K562 (cell line): ENCODE data around the gene ZNF346. TPM values are rescaled to one million over a fixed set of nuclear protein-coding genes. Genes with fewer than 3 reads are reported as not detected.

Experiments used
- ATF1 ChIP-seq, 2 experiments: fragments of 450-650 bp in 1 of 2; IDR thresholded peaks; 2 replicates each; pipeline ENCODE4 v1.6.1; 2016; ENCODE audit warnings: missing compliant biosample characterization in 1 of 2, missing genetic modification characterization in 1 of 2
- CXXC5 ChIP-seq: fragments of 250-450 bp; sonication (Bioruptor Pico); IDR thresholded peaks from 2 replicates; pipeline ENCODE4 v1.8.0; 2022; ENCODE audit warnings: inconsistent platforms, mild to moderate bottlenecking, moderate library complexity
- ETV1 ChIP-seq: fragments of 450-650 bp; conservative IDR thresholded peaks from 2 replicates; pipeline ENCODE4 v1.6.1; 2016; ENCODE audit warnings: missing genetic modification characterization, control low read depth, low read depth, missing compliant biosample characterization
- GABPB2 ChIP-seq: fragments of 250-450 bp; sonication (Bioruptor Pico); conservative IDR thresholded peaks from 2 replicates; pipeline ENCODE4 v1.5.1; 2021; ENCODE audit warnings: mild to moderate bottlenecking
- HDAC2 ChIP-seq: fragments of 450-650 bp; IDR thresholded peaks from 2 replicates; pipeline ENCODE4 v1.6.1; 2016; ENCODE audit warnings: mild to moderate bottlenecking
- LCOR ChIP-seq: sonication (generic); formaldehyde crosslinking; IDR thresholded peaks from 2 replicates; pipeline ENCODE4 v1.8.0; 2022; ENCODE audit warnings: mild to moderate bottlenecking, missing genetic modification reagents
- MTA3 ChIP-seq: fragments of 450-650 bp; formaldehyde crosslinking; IDR thresholded peaks from 2 replicates; pipeline ENCODE4 v1.6.1; 2017; ENCODE audit warnings: mild to moderate bottlenecking, borderline replicate concordance
- NR4A1 ChIP-seq, 2 experiments: fragments of 250-450 bp in 1 of 2; fragments of 450-650 bp in 1 of 2; sonication (Bioruptor Pico) in 1 of 2; IDR thresholded peaks; 2 replicates each; pipeline versions ENCODE4 v1.4.0 to v1.6.1; 2016 to 2020; ENCODE audit warnings: mild to moderate bottlenecking in 2 of 2, missing compliant biosample characterization in 1 of 2, missing genetic modification characterization in 1 of 2, moderate library complexity in 1 of 2
- RCOR1 ChIP-seq, 2 experiments: IDR thresholded peaks; 2 replicates each; pipeline ENCODE4 v1.6.1; 2012; ENCODE audit warnings: low read depth in 2 of 2, low read length in 2 of 2, borderline replicate concordance in 1 of 2, improper control_type of control experiment in 1 of 2
- ZBTB7A ChIP-seq: IDR thresholded peaks from 2 replicates; pipeline ENCODE4 v1.6.1; 2011; ENCODE audit warnings: low read depth, mild to moderate bottlenecking, low read length, moderate library complexity, borderline replicate concordance; ENCODE audit not compliant: control insufficient read depth
- polyA plus RNA-seq, 8 experiments: library from polyadenylated mRNA; depleted of rRNA in 4 of 8; stranded (reverse) in 5 of 8; unstranded in 3 of 8; fragments of >200 nt; fragmentation: Nextera tagmentation in 2 of 8; fragmentation: Illumina TruSeq in 1 of 8; extraction: Ambion mirVana in 2 of 8; extraction: Trizol in 1 of 8; gene quantifications; 2 replicates each; pipeline versions ENCODE4 v1.2.1 to v1.2.3, GENCODE V29; 2011 to 2014; ENCODE audit warnings: inconsistent platforms in 1 of 8, missing spikeins in 1 of 8
- total RNA-seq, 7 experiments: library from RNA; depleted of rRNA in 6 of 7; stranded (reverse); fragments of >200 nt in 6 of 7; fragmentation: Illumina TruSeq in 2 of 7; extraction: Trizol in 2 of 7; gene quantifications; 2 replicates each; pipeline versions ENCODE4 v1.2.1 to v1.2.3, GENCODE V29; 2011 to 2021; ENCODE audit warnings: low replicate concordance in 1 of 7
- TF ChIP-seq, protein P1 (sequence below), 2 experiments: fragments of 450-650 bp; IDR thresholded peaks; 2 replicates each; pipeline ENCODE4 v1.6.1; 2018; ENCODE audit warnings: mild to moderate bottlenecking in 2 of 2, low read depth in 1 of 2; ENCODE audit not compliant: partially characterized antibody in 2 of 2
- TF ChIP-seq, protein P2 (sequence below): fragments of 450-650 bp; IDR thresholded peaks from 2 replicates; pipeline ENCODE4 v1.6.1; 2014; ENCODE audit warnings: low read depth, mild to moderate bottlenecking, moderate library complexity, borderline replicate concordance

The ZNF346 gene
- total and polyA plus RNA-seq, 9 of the 15 experiments (the other 6 are each of a cell fraction or from before 2014, with no cell fraction given), result 5.0 to 25.1 (median 20.1) TPM

- TF ChIP-seq, protein P1, sequence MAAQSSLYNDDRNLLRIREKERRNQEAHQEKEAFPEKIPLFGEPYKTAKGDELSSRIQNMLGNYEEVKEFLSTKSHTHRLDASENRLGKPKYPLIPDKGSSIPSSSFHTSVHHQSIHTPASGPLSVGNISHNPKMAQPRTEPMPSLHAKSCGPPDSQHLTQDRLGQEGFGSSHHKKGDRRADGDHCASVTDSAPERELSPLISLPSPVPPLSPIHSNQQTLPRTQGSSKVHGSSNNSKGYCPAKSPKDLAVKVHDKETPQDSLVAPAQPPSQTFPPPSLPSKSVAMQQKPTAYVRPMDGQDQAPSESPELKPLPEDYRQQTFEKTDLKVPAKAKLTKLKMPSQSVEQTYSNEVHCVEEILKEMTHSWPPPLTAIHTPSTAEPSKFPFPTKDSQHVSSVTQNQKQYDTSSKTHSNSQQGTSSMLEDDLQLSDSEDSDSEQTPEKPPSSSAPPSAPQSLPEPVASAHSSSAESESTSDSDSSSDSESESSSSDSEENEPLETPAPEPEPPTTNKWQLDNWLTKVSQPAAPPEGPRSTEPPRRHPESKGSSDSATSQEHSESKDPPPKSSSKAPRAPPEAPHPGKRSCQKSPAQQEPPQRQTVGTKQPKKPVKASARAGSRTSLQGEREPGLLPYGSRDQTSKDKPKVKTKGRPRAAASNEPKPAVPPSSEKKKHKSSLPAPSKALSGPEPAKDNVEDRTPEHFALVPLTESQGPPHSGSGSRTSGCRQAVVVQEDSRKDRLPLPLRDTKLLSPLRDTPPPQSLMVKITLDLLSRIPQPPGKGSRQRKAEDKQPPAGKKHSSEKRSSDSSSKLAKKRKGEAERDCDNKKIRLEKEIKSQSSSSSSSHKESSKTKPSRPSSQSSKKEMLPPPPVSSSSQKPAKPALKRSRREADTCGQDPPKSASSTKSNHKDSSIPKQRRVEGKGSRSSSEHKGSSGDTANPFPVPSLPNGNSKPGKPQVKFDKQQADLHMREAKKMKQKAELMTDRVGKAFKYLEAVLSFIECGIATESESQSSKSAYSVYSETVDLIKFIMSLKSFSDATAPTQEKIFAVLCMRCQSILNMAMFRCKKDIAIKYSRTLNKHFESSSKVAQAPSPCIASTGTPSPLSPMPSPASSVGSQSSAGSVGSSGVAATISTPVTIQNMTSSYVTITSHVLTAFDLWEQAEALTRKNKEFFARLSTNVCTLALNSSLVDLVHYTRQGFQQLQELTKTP (IDR thresholded peaks at IDR 0.05; ENCODE audit: low read depth in 1 of 2, partially characterized antibody in 2 of 2), result no peak
- no peak for TF ChIP-seq LCOR
- no peak for TF ChIP-seq ATF1 (CRISPR knock-in tag; IDR thresholded peaks at IDR 0.05)
- TF ChIP-seq ATF1 (tag; IDR thresholded peaks at IDR 0.05), result no peak
- TF ChIP-seq MTA3, result no peak
- peak in 1 of 2 experiments; percentile 29; a peak in 1 of 4 replicates for TF ChIP-seq RCOR1 (IDR thresholded peaks at IDR 0.05; ENCODE audit: borderline replicate concordance in 1 of 2, low read depth in 2 of 2, low read length in 2 of 2)
- TF ChIP-seq ZBTB7A, result no peak
- TF ChIP-seq ETV1 (tag), result no peak
- no peak for TF ChIP-seq NR4A1 (CRISPR knock-in tag; IDR thresholded peaks at IDR 0.05)
- TF ChIP-seq NR4A1 (tag; IDR thresholded peaks at IDR 0.05), result no peak
- TF ChIP-seq, protein P2, sequence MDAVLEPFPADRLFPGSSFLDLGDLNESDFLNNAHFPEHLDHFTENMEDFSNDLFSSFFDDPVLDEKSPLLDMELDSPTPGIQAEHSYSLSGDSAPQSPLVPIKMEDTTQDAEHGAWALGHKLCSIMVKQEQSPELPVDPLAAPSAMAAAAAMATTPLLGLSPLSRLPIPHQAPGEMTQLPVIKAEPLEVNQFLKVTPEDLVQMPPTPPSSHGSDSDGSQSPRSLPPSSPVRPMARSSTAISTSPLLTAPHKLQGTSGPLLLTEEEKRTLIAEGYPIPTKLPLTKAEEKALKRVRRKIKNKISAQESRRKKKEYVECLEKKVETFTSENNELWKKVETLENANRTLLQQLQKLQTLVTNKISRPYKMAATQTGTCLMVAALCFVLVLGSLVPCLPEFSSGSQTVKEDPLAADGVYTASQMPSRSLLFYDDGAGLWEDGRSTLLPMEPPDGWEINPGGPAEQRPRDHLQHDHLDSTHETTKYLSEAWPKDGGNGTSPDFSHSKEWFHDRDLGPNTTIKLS, result no peak
- no peak for TF ChIP-seq CXXC5 (CRISPR knock-in tag)
- TF ChIP-seq HDAC2, result 0 out of 2 replicates have a peak, but pooled peaks have one; percentile 45
- TF ChIP-seq GABPB2 (CRISPR knock-in tag), result no peak
Measured at GRCh38 chr5:177080265-177080664, 57.8 kb downstream of the ZNF346 start (continued).
